Heart left ventricle (tissue), 16 donors: Measurements from ENCODE around the gene PRKAR1B. TPM values are rescaled to one million over a fixed set of nuclear protein-coding genes. Genes with fewer than 3 reads are reported as not detected.

Experiments
- ATAC-seq, 4 donors: fragments of 200-7000 bp; cut with Tn5 transposase; one replicate each; pipeline ENCODE4 v1.9.1; 2020 to 2022; ENCODE audit warnings: moderate library complexity in 4 of 4, mild to moderate bottlenecking in 3 of 4, moderate number of reproducible peaks in 1 of 4
- DNase-seq, 5 donors: peaks; one replicate each; pipeline ENCODE4 v3.0.0-alpha.2; 2020
- H3K27ac ChIP-seq, 12 donors: fragments of 200-600 bp; sonication (generic) in 4 of 12; one replicate each; pipeline versions ENCODE4 v1.5.0 to v1.8.0; 2016 to 2022; ENCODE audit warnings: mild to moderate bottlenecking in 2 of 12
- H3K27me3 ChIP-seq, 9 donors: fragments of 200-600 bp; sonication (generic) in 2 of 9; one replicate each; pipeline versions ENCODE4 v1.5.1 to v1.8.0; 2016 to 2022; ENCODE audit warnings: mild to moderate bottlenecking in 3 of 9
- H3K36me3 ChIP-seq, 9 donors: fragments of 200-600 bp; sonication (generic) in 2 of 9; one replicate each; pipeline versions ENCODE4 v1.5.0 to v1.8.0; 2018 to 2022; ENCODE audit warnings: mild to moderate bottlenecking in 2 of 9
- H3K4me1 ChIP-seq, 12 donors: fragments of 200-600 bp; sonication (generic) in 4 of 12; one replicate each; pipeline versions ENCODE4 v1.5.0 to v1.8.0; 2016 to 2022; ENCODE audit warnings: mild to moderate bottlenecking in 3 of 12
- H3K4me3 ChIP-seq, 12 donors: fragments of 200-600 bp; sonication (generic) in 4 of 12; one replicate each; pipeline versions ENCODE4 v1.5.0 to v1.8.0; 2017 to 2022; ENCODE audit warnings: mild to moderate bottlenecking in 9 of 12, moderate library complexity in 4 of 12
- H3K9me3 ChIP-seq, 12 donors: fragments of 200-600 bp; sonication (generic) in 4 of 12; one replicate each; pipeline versions ENCODE4 v1.5.0 to v1.8.0; 2016 to 2022; ENCODE audit warnings: mild to moderate bottlenecking in 1 of 12
- CTCF ChIP-seq, 12 donors: fragments of 200-600 bp; sonication (generic) in 4 of 12; IDR thresholded peaks; one replicate each; pipeline versions ENCODE4 v1.5.0 to v1.8.0; 2018 to 2022; ENCODE audit warnings: antibody characterized with exemption in 12 of 12, mild to moderate bottlenecking in 5 of 12
- POLR2A ChIP-seq, 2 donors: fragments of 450-650 bp; IDR thresholded peaks; one replicate each; pipeline ENCODE4 v1.6.1; 2017; ENCODE audit warnings: antibody characterized with exemption in 2 of 2, mild to moderate bottlenecking in 2 of 2, moderate library complexity in 2 of 2
- WGBS, 4 donors: extraction: QIAGEN DNeasy Blood & Tissue Kit in 2 of 4; methylation state at CpG; one replicate each; pipeline versions ENCODE4 v1.1.5 to v1.1.7; 2013 to 2018; 5-methylcytosine and 5-hydroxymethylcytosine counted together
- intact Hi-C, 10 donors: fragments of 100-400 bp; cut with DNase I; formaldehyde crosslinking; loops; one replicate each; pipeline versions ENCODE4 v1.11.1 to v1.14.2; 2022
- polyA plus RNA-seq, 2 donors: library from polyadenylated mRNA; stranded (reverse); fragments of 200-250 nt; gene quantifications; one replicate each; pipeline ENCODE4 v1.2.3, GENCODE V29; 2013
- total RNA-seq, 9 donors: library from RNA; depleted of rRNA in 2 of 9; stranded (reverse); fragments of >200 nt in 2 of 9; fragmentation: NEBNext Ultra II Directional in 3 of 9; extraction: Animal tissue kit (Norgen Biotek cat#: 25700) in 3 of 9; gene quantifications; one replicate each; pipeline versions ENCODE4 v1.1.0 to v1.2.4, GENCODE V29; 2016 to 2023
- donor health status: ischemic (EF 13 %, LVEDD 7.1; RV severe dilation, severe dysfunction).
- donor health status: healthy with polysubstance abuse.
- donor health status: DM: no; HTN: yes; CAD: no.
- donor health status: DM: no; HTN: no; CAD: no.
- donor health status: ischemic (EF 25% LVEDD 6.9; RV normal size, moderate dysfunction).
- donor health status: ischemic (EF 25% LVEDD 5.7; RV mildly dilated, moderate dysfunction).
- donor health status: healthy.
- donor health status: DM: yes; HTN: yes; CAD: no.
- donor health status: ischemic (EF 35%, LVEDD 5.7; RV mildly dilated, moderate dysfunction).
- donor health status: nonischemic (EF 11% LVEDD 7.7; RV severe dilation, severe dysfunction).
- donor health status: DM: yes; HTN: yes; CAD: no.
- donor health status: PGD.
- donor health status: ischemic (EF 29% LVEDD 5.4; RV normal size, mild dysfunction).
- donor health status: nonischemic (EF 23%, LVEDD 6.1; RV moderate dilation, normal function).

The PRKAR1B gene
- total and polyA plus RNA-seq, 11 donors, result 4.1 to 22.2 (median 17.9) TPM

GRCh38 chr7:502296-502695 is 224.8 kb downstream of the PRKAR1B start:
- ATAC-seq (no peak), DNase-seq (peak in 3 of 5 donors; percentile 6 to 41 (median 17))
- H3K9me3 ChIP-seq, result no peaks in the 10 kb centered on the region
- peaks cover 0 to 66% (median 33%) of the 10 kb centered on the region in 9 donors for H3K36me3 ChIP-seq
- intact Hi-C loops, result loop anchor here in 1 of 10 donors (5.0 kb wide), 1 partner anchor 170 kb away; no protein-coding TSS in a partner anchor
- no peak overlapping the region for H3K27ac ChIP-seq
- no peaks in the 10 kb centered on the region for H3K27me3 ChIP-seq
- no peak for TF ChIP-seq POLR2A (IDR thresholded peaks at IDR 0.05)
- TF ChIP-seq CTCF (IDR thresholded peaks at IDR 0.05), result no peak
- 88 to 94% (median 92%) methylated on average over 11 to 13 of the region's 13 CpGs for WGBS, 4 donors
- peaks cover 0 to 34% (median 18%) of the 10 kb centered on the region in 12 donors for H3K4me1 ChIP-seq
- H3K4me3 ChIP-seq, result no peak overlapping the region

- H3K27ac ChIP-seq, result no peak overlapping the region
- no peaks in the 10 kb centered on the region for H3K27me3 ChIP-seq
- intact Hi-C loops, result loop anchor here in 1 of 10 donors (5.0 kb wide), 1 partner anchor 169 kb away; no protein-coding TSS in a partner anchor
- no peak for ATAC-seq
- TF ChIP-seq CTCF (IDR thresholded peaks at IDR 0.05) (no peak), POLR2A (IDR thresholded peaks at IDR 0.05) (no peak)
- peak in 3 of 5 donors; percentile 11 to 22 (median 12) for DNase-seq
- no peak overlapping the region for H3K4me3 ChIP-seq
- WGBS, 4 donors, result 94 to 98% (median 94%) methylated on average over 7 of the region's 7 CpGs
- H3K36me3 ChIP-seq, result peaks cover 0 to 68% (median 36%) of the 10 kb centered on the region in 9 donors
- peaks cover 0 to 34% (median 18%) of the 10 kb centered on the region in 12 donors for H3K4me1 ChIP-seq
- H3K9me3 ChIP-seq, result no peaks in the 10 kb centered on the region
Observed at GRCh38 chr7:501526-501925, 225.6 kb downstream of the PRKAR1B start.

- Histone ChIP-seq H3K27me3 (no peaks in the 10 kb centered on the region), H3K4me3 (no peak overlapping the region), H3K4me1 (peaks cover 0 to 34% (median 18%) of the 10 kb centered on the region in 12 donors), H3K27ac (no peak overlapping the region), H3K36me3 (peaks cover 0 to 65% (median 39%) of the 10 kb centered on the region in 9 donors), H3K9me3 (no peaks in the 10 kb centered on the region)
- DNase-seq, result peak in 3 of 5 donors; percentile 23 to 60 (median 34)
- ATAC-seq, result no peak
- intact Hi-C loops, result loop anchor here in 1 of 10 donors (5.0 kb wide), 1 partner anchor 168 kb away; no protein-coding TSS in a partner anchor
- TF ChIP-seq POLR2A (IDR thresholded peaks at IDR 0.05), result no peak
- no peak for TF ChIP-seq CTCF (IDR thresholded peaks at IDR 0.05)
- WGBS, 4 donors, result 89 to 92% (median 91%) methylated on average over 34 to 35 of the region's 35 CpGs
Observed at GRCh38 chr7:500521-501420, 226.3 kb downstream of the PRKAR1B start.
